DOHH2 (cell line): ENCODE measurements around the gene PIAS1.
"Not testable (repeated sequence)": the region's sequence is repeated elsewhere in the genome, so short reads cannot be mapped to it uniquely, and the experiment has no call there.

Experiments
- H3F3A ChIP-seq: fragments of 200-600 bp; sonication (generic), shearing (Covaris generic); 2 replicates; pipeline ENCODE4 v1.6.0; 2016; ENCODE audit warnings: antibody characterized with exemption, mild to moderate bottlenecking; ENCODE audit not compliant: control insufficient read depth, insufficient read depth
- H3K27ac ChIP-seq: fragments of 200-600 bp; sonication (generic); 2 replicates; pipeline ENCODE4 v1.5.1; 2014; ENCODE audit warnings: low read depth, mild to moderate bottlenecking, low read length, moderate library complexity
- H3K27me3 ChIP-seq: fragments of 200-600 bp; sonication (generic); 2 replicates; pipeline ENCODE4 v1.6.1; 2014; ENCODE audit warnings: mild to moderate bottlenecking, low read length, mixed read lengths; ENCODE audit not compliant: control insufficient read depth
- H3K36me3 ChIP-seq: fragments of 200-600 bp; sonication (generic); 2 replicates; pipeline ENCODE4 v1.6.1; 2014; ENCODE audit warnings: mild to moderate bottlenecking, low read length, moderate library complexity, mixed read lengths; ENCODE audit not compliant: control insufficient read depth
- H3K4me1 ChIP-seq: fragments of 200-600 bp; sonication (generic); 2 replicates; pipeline ENCODE4 v1.6.1; 2014; ENCODE audit warnings: mild to moderate bottlenecking, low read length, mixed read lengths; ENCODE audit not compliant: control insufficient read depth
- H3K4me2 ChIP-seq: fragments of 200-600 bp; sonication (generic); 2 replicates; pipeline ENCODE4 v1.6.0; 2014; ENCODE audit warnings: mild to moderate bottlenecking, low read length, moderate library complexity
- H3K4me3 ChIP-seq: fragments of 200-600 bp; sonication (generic); 2 replicates; pipeline ENCODE4 v1.5.1; 2014; ENCODE audit warnings: mild to moderate bottlenecking, low read length, mixed read lengths
- H3K79me2 ChIP-seq: fragments of 200-600 bp; sonication (generic); 2 replicates; pipeline ENCODE4 v1.6.1; 2014; ENCODE audit warnings: mild to moderate bottlenecking, low read length, mixed read lengths; ENCODE audit not compliant: control insufficient read depth
- H3K9me2 ChIP-seq: fragments of 200-600 bp; sonication (generic); replicated peaks from 2 replicates; pipeline ENCODE4 v1.6.1; 2014; ENCODE audit warnings: mild to moderate bottlenecking, low read length, mixed read lengths; ENCODE audit not compliant: control insufficient read depth
- H3K9me3 ChIP-seq: fragments of 200-600 bp; sonication (generic); 2 replicates; pipeline ENCODE4 v1.6.1; 2014; ENCODE audit warnings: antibody characterized with exemption, low read length, mixed read lengths; ENCODE audit not compliant: control insufficient read depth, insufficient read depth
- H4K20me1 ChIP-seq: fragments of 200-600 bp; sonication (generic); 2 replicates; pipeline ENCODE4 v1.6.0; 2014; ENCODE audit warnings: low read depth, mild to moderate bottlenecking, antibody characterized with exemption, low read length, moderate library complexity; ENCODE audit not compliant: control insufficient read depth, insufficient read depth
- CTCF ChIP-seq: fragments of 200-600 bp; sonication (generic); IDR thresholded peaks from one replicate; pipeline ENCODE4 v1.5.1; 2014; ENCODE audit warnings: antibody characterized with exemption, mild to moderate bottlenecking, low read depth, low read length; ENCODE audit not compliant: poor library complexity, severe bottlenecking
- EZH2phosphoT487 ChIP-seq: fragments of 200-600 bp; sonication (generic); IDR thresholded peaks from 2 replicates; pipeline ENCODE4 v1.6.1; 2017; ENCODE audit warnings: borderline replicate concordance, mild to moderate bottlenecking, antibody characterized with exemption, low read length, moderate library complexity, mixed read lengths

PIAS1 gene

GRCh38 chr15:68232449-68232848 lies 178.3 kb downstream of the PIAS1 start:
- H3K79me2 ChIP-seq = peaks cover 18% of the 10 kb centered on the region
- no peaks in the 10 kb centered on the region for H3F3A ChIP-seq
- H3K27me3 ChIP-seq = no peaks in the 10 kb centered on the region
- H4K20me1 ChIP-seq = no peaks in the 10 kb centered on the region
- H3K4me3 ChIP-seq = no peak overlapping the region
- H3K27ac ChIP-seq = no peak overlapping the region
- peaks cover 29% of the 10 kb centered on the region for H3K4me1 ChIP-seq
- no peak overlapping the region for H3K4me2 ChIP-seq
- TF ChIP-seq EZH2phosphoT487 (no peak), CTCF (no peak)
- H3K9me3 ChIP-seq = no peaks in the 10 kb centered on the region
- peaks cover 13% of the 10 kb centered on the region for H3K36me3 ChIP-seq
- H3K9me2 ChIP-seq = no peaks in the 10 kb centered on the region

GRCh38 chr15:68232937-68233336 lies 178.8 kb downstream of the PIAS1 start:
- no peak for TF ChIP-seq CTCF
- TF ChIP-seq EZH2phosphoT487 = no peak
- peaks cover 8% of the 10 kb centered on the region for H3K36me3 ChIP-seq
- H3K27ac ChIP-seq = no peak overlapping the region
- no peaks in the 10 kb centered on the region for H4K20me1 ChIP-seq
- no peaks in the 10 kb centered on the region for H3F3A ChIP-seq
- H3K9me3 ChIP-seq = no peaks in the 10 kb centered on the region
- no peak overlapping the region for H3K4me3 ChIP-seq
- H3K4me2 ChIP-seq = no peak overlapping the region
- H3K9me2 ChIP-seq = no peaks in the 10 kb centered on the region
- H3K79me2 ChIP-seq = peaks cover 13% of the 10 kb centered on the region
- peaks cover 24% of the 10 kb centered on the region for H3K4me1 ChIP-seq
- H3K27me3 ChIP-seq = no peaks in the 10 kb centered on the region

GRCh38 chr15:68234060-68234459 lies 179.9 kb downstream of the PIAS1 start:
- Histone ChIP-seq H3F3A (no peaks in the 10 kb centered on the region), H3K36me3 (no peaks in the 10 kb centered on the region; the same call in 1 of the 2 replicates), H3K4me2 (no peak overlapping the region), H3K9me2 (no peaks in the 10 kb centered on the region), H3K79me2 (peaks cover 2% of the 10 kb centered on the region), H3K4me3 (no peak overlapping the region), H4K20me1 (no peaks in the 10 kb centered on the region), H3K4me1 (peaks cover 17% of the 10 kb centered on the region), H3K27me3 (no peaks in the 10 kb centered on the region), H3K27ac (no peak overlapping the region), H3K9me3 (no peaks in the 10 kb centered on the region)
- no peak for TF ChIP-seq CTCF
- TF ChIP-seq EZH2phosphoT487 = no peak

- not testable (repeated sequence) for H3K9me3 ChIP-seq, H3K4me3 ChIP-seq, H3K36me3 ChIP-seq, H3K79me2 ChIP-seq, H3K9me2 ChIP-seq, H4K20me1 ChIP-seq, H3K27me3 ChIP-seq, H3F3A ChIP-seq, H3K4me2 ChIP-seq, H3K27ac ChIP-seq
- H3K4me1 ChIP-seq = peaks cover 17% of the 10 kb centered on the region
Measured at GRCh38 chr15:68234520-68234919, 180.4 kb downstream of the PIAS1 start.
